OCI-LY7 (cell line): Measurements from ENCODE around the gene LCE6A. TPM values are rescaled to one million over a fixed set of nuclear protein-coding genes. Genes with fewer than 3 reads are reported as not detected.

Source experiments
- BruUV-seq: library from RNA; stranded (reverse); fragments of 400-500 nt; replicated peaks from 2 replicates; lab custom pipeline; 2021; lab: Mats Ljungman, UMichigan
- CTCF ChIA-PET: fragments of 300-600 bp; sonication (Branson Sonifier 250); formaldehyde crosslinking; loops from one replicate; lab custom pipeline; 2022; ENCODE audit warnings: antibody characterized with exemption; ENCODE audit not compliant: unreplicated experiment; lab: Charles Lee
- POLR2A ChIA-PET: fragments of 300-600 bp; sonication (Branson Sonifier 250); formaldehyde crosslinking; loops from one replicate; lab custom pipeline; 2022; ENCODE audit warnings: antibody characterized with exemption; lab: Charles Lee
- DNase-seq: peaks from one replicate; pipeline ENCODE4 v3.0.0-alpha.2; 2015; ENCODE audit warnings: low spot score
- H2AFZ ChIP-seq: fragments of 200-600 bp; sonication (generic), shearing (Covaris generic); 2 replicates; pipeline ENCODE4 v1.6.1; 2014; ENCODE audit warnings: mild to moderate bottlenecking, antibody characterized with exemption, low read length, moderate library complexity
- H3K27ac ChIP-seq: fragments of 200-600 bp; sonication (generic); 2 replicates; pipeline ENCODE4 v1.5.1; 2014; ENCODE audit warnings: mixed run types, low read depth, mild to moderate bottlenecking, moderate library complexity, low read length, inconsistent platforms; ENCODE audit not compliant: poor library complexity, severe bottlenecking
- H3K36me3 ChIP-seq: fragments of 200-600 bp; sonication (generic); 2 replicates; pipeline ENCODE4 v1.6.1; 2014; ENCODE audit warnings: mild to moderate bottlenecking, antibody characterized with exemption, low read length, moderate library complexity, mixed read lengths; ENCODE audit not compliant: insufficient read depth
- H3K4me1 ChIP-seq: fragments of 200-600 bp; sonication (generic); 2 replicates; pipeline ENCODE4 v1.5.1; 2014; ENCODE audit warnings: mild to moderate bottlenecking, low read length; ENCODE audit not compliant: insufficient read depth, poor library complexity, severe bottlenecking
- H3K4me2 ChIP-seq: fragments of 200-600 bp; sonication (generic); 2 replicates; pipeline ENCODE4 v1.6.1; 2014; ENCODE audit warnings: mild to moderate bottlenecking, low read length
- H3K4me3 ChIP-seq: fragments of 200-600 bp; sonication (generic); 2 replicates; pipeline ENCODE4 v1.5.1; 2014; ENCODE audit warnings: mild to moderate bottlenecking, low read depth, low read length; ENCODE audit not compliant: poor library complexity, severe bottlenecking
- H3K79me2 ChIP-seq: fragments of 200-600 bp; sonication (generic); 2 replicates; pipeline ENCODE4 v1.6.1; 2016; ENCODE audit warnings: low read depth, mild to moderate bottlenecking, low read length, moderate library complexity, mixed read lengths; ENCODE audit not compliant: insufficient read depth
- H3K9me2 ChIP-seq: fragments of 200-600 bp; sonication (generic); 2 replicates; pipeline ENCODE4 v1.6.1; 2016; ENCODE audit warnings: mild to moderate bottlenecking, low read length, mixed read lengths; ENCODE audit not compliant: insufficient read depth
- H3K9me3 ChIP-seq: fragments of 200-600 bp; sonication (generic); 2 replicates; pipeline ENCODE4 v1.6.1; 2014; ENCODE audit warnings: mild to moderate bottlenecking, mixed run types, low read length, mixed read lengths
- H4K20me1 ChIP-seq: fragments of 200-600 bp; sonication (generic); 2 replicates; pipeline ENCODE4 v1.6.1; 2014; ENCODE audit warnings: mild to moderate bottlenecking, antibody characterized with exemption, low read length, moderate library complexity, mixed read lengths; ENCODE audit not compliant: insufficient read depth
- EZH2phosphoT487 ChIP-seq: fragments of 200-600 bp; sonication (generic); IDR thresholded peaks from 2 replicates; pipeline ENCODE4 v1.6.1; 2018; ENCODE audit warnings: low read depth, borderline replicate concordance, mild to moderate bottlenecking, mixed run types, antibody characterized with exemption, low read length, moderate library complexity, mixed read lengths
- intact Hi-C: fragments of 100-400 bp; cut with micrococcal nuclease; formaldehyde crosslinking; loops from one replicate; pipeline ENCODE4 v1.10.0; 2022; ENCODE audit not compliant: unreplicated experiment
- total RNA-seq, 2 experiments: library from RNA; depleted of rRNA in 1 of 2; stranded (reverse); fragments of >200 nt in 1 of 2; shearing (Covaris generic) in 1 of 2; gene quantifications; 2 replicates each; pipeline ENCODE4 v1.2.3, GENCODE V29; 2014 to 2022
- TF ChIP-seq, protein P1 (sequence below): fragments of 200-600 bp; sonication (generic); conservative IDR thresholded peaks from 2 replicates; pipeline ENCODE4 v1.5.1; 2014; ENCODE audit warnings: mild to moderate bottlenecking, antibody characterized with exemption, low read length, moderate library complexity, mixed read lengths

The LCE6A gene
- total RNA-seq, 2 experiments from 2014 or later, result not detected

DNA sequence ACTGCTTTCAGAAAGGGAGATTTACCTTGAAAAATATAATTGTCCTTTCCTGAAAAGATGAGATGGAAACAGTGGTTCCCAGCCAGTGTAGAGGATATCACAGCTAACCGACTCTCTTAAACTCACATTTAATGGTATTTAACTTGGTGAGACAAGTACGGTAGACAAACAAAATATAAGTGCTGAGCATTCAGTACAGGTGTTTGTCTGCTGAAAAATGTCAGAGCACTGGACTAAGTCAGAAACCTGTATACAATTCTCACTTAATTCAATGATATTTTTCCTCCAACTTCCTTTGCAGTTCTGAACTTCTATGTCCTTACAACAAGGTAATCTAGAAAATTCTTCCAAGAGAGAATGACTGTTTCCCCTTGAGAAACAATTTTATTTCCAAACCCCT is 31.0 kb upstream of the LCE6A start, which contains the start of gene LCE1B:
TSS of gene LCE1B (plus strand) at position 301 of the 400 bp plus-strand sequence. CDS start 476 bp downstream, outside the sequence.
- no peak within 1 kb of the TSS for H2AFZ ChIP-seq
- intact Hi-C loops, result no loop called here
- H3K9me3 ChIP-seq, result no peaks in the 10 kb centered on the region
- no peaks in the 10 kb centered on the region for H4K20me1 ChIP-seq
- H3K9me2 ChIP-seq, result no peaks in the 10 kb centered on the region
- H3K4me1 ChIP-seq, result no peaks in the 10 kb centered on the region
- H3K4me3 ChIP-seq, result no peak within 1 kb of the TSS
- ChIA-PET POLR2A (no interaction called here), CTCF (no interaction called here)
- H3K36me3 ChIP-seq, result no peaks in the 10 kb centered on the region
- H3K4me2 ChIP-seq, result no peak within 1 kb of the TSS
- no TSS peak for BruUV-seq
- no peak for DNase-seq
- no peak within 1 kb of the TSS for H3K27ac ChIP-seq
- H3K79me2 ChIP-seq, result no peaks in the 10 kb centered on the region
- TF ChIP-seq EZH2phosphoT487, result no peak
- TF ChIP-seq, protein P1, sequence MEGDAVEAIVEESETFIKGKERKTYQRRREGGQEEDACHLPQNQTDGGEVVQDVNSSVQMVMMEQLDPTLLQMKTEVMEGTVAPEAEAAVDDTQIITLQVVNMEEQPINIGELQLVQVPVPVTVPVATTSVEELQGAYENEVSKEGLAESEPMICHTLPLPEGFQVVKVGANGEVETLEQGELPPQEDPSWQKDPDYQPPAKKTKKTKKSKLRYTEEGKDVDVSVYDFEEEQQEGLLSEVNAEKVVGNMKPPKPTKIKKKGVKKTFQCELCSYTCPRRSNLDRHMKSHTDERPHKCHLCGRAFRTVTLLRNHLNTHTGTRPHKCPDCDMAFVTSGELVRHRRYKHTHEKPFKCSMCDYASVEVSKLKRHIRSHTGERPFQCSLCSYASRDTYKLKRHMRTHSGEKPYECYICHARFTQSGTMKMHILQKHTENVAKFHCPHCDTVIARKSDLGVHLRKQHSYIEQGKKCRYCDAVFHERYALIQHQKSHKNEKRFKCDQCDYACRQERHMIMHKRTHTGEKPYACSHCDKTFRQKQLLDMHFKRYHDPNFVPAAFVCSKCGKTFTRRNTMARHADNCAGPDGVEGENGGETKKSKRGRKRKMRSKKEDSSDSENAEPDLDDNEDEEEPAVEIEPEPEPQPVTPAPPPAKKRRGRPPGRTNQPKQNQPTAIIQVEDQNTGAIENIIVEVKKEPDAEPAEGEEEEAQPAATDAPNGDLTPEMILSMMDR, result no peak

DNA sequence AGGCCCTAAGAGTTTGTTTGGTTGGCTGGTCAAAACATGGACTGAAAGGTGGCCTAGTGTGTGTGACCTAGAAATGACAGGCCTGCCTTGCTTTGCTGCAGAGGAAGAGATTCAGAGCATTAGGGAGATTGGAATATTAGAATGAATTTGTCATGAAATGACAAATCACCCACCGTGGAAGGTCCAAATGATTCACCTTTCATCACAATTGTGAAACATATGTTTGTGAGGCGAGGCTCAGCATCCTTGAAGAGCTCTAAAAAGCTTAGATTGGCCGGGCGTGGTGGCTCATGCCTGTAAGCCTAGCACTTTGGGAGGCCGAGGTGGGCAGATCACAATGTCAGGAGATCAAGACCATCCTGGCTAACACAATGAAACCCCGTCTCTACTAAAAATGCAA is 25.3 kb upstream of the LCE6A start:
- Histone ChIP-seq H4K20me1 (no peaks in the 10 kb centered on the region), H3K4me2 (no peak overlapping the region), H3K27ac (no peak overlapping the region), H3K9me3 (no peaks in the 10 kb centered on the region), H3K4me1 (no peaks in the 10 kb centered on the region), H3K36me3 (no peaks in the 10 kb centered on the region), H3K9me2 (no peaks in the 10 kb centered on the region), H2AFZ (no peak overlapping the region), H3K4me3 (no peak overlapping the region), H3K79me2 (no peaks in the 10 kb centered on the region)
- intact Hi-C loops, result no loop called here
- CTCF ChIA-PET, result no interaction called here
- DNase-seq, result no peak
- TF ChIP-seq, protein P1, result no peak
- no peak for TF ChIP-seq EZH2phosphoT487
- POLR2A ChIA-PET, result no interaction called here
- BruUV-seq, result no TSS peak

- no TSS peak for BruUV-seq
- intact Hi-C loops, result no loop called here
These were observed 19.4 kb upstream of the LCE6A start for GRCh38 chr1:152823294-152823693.

More at GRCh38 chr1:152823294-152823693, 19.4 kb upstream of the LCE6A start:
- Histone ChIP-seq H2AFZ (no peak overlapping the region), H3K27ac (no peak overlapping the region), H3K9me2 (no peaks in the 10 kb centered on the region), H3K4me1 (no peaks in the 10 kb centered on the region), H3K79me2 (no peaks in the 10 kb centered on the region), H3K9me3 (no peaks in the 10 kb centered on the region), H4K20me1 (no peaks in the 10 kb centered on the region), H3K4me2 (no peak overlapping the region), H3K36me3 (no peaks in the 10 kb centered on the region), H3K4me3 (no peak overlapping the region)
- ChIA-PET POLR2A (no interaction called here), CTCF (no interaction called here)
- DNase-seq, result no peak
- TF ChIP-seq, protein P1, result no peak
- TF ChIP-seq EZH2phosphoT487, result no peak
